NCI-H1694 (cell line): ENCODE data around the gene DSTN.

ENCODE experiments used
- DNase-seq: peaks from one replicate; lab custom pipeline; 2025; lab: John Stamatoyannopoulos, UW

The DSTN gene

DNA sequence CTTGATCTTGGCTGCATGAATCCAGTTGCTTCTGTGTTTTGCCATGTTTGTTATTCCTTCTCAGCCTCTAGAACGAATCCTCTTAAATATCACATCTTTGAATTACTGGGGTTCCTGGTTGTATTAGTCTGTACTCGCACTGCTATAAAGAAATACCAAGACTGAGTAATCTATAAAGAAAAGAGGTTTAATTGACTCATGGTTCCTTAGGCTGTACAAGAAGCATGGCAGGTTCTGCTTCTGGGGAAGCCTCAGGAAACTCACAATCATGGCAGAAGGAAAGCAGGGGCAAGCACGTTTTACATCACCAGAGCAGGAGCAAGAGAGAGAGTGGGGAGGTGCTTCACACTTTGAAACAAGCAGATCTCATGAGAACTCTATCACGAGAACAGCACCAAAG is 20.7 kb upstream of the DSTN start:
- DNase-seq, result no peak

DNA sequence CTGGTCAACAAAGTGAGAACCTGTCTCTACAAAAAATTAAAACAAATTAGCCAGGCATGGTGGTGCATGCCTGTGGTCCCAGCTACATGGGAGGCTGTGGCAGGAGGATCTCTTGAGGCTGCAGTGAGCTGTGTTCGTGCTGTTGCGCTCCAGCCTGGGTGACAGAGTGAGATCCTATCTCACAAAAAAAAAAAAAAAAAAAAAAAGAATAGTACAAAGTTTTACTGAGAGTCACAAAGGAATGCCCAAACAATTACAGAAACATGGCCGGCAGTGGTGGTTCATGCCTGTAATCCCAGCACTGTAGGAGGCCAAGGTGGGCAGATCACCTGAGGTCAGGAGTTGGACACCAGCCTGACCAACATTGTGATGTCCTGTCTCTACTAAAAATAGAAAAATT is 14.8 kb upstream of the DSTN start:
- no peak for DNase-seq

DNA sequence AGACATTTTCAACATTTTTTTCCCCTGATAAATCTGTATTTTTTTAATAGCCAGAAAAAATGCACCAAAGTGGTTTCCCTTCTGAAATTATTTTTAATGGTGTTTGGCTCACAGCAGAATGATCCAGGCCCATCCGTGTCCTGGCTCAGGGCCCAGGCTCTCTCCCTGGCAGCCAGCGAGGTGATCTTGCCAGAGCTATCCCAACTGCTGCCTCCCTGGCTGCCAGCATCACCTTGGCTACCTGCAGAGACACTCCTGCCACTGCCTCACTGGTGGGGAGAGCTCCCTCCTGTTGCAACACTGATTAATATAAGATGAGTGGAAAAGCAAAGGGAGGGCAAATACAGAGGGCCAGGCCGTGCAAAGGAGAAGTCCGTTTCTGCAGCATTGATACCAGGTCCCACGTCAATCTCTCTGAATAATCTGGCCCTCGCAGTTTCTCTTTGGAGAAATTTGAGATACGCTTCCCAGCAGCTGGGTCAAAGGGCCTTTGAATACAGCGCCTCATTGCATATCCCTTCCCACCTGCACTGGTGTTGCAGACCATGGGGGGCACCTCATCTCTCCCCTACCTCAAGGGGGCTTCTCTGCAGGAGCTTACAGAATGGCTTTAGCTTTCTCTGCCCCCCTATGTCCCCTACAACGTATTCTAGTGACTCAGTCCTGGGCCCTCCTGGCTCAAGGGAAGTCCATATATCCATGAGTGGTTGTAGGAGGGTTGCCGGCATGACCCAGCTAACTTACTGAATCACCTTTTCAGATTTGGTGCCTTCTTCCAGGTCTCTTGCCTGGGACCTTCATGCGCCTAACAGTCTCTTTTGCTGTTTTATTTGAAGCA is 12.8 kb upstream of the DSTN start:
- peak; percentile 72 for DNase-seq

DNA sequence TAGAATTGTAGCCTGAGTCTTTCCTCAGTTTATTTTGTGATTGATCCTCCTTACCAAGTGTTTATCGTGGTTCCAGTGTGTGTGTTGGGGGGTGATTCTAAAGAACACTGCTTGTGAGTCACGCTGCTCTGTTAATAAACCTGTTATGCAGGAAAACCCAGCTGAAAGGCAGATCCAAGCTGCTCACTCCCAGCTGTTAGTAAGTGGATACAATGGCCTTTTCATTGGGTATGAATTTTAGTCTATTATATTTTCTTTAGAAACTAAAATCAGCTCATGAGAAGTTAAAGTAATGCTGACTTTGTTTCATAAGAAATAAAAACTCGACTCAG is 12.2 kb upstream of the DSTN start:
- DNase-seq, result no peak

DNA sequence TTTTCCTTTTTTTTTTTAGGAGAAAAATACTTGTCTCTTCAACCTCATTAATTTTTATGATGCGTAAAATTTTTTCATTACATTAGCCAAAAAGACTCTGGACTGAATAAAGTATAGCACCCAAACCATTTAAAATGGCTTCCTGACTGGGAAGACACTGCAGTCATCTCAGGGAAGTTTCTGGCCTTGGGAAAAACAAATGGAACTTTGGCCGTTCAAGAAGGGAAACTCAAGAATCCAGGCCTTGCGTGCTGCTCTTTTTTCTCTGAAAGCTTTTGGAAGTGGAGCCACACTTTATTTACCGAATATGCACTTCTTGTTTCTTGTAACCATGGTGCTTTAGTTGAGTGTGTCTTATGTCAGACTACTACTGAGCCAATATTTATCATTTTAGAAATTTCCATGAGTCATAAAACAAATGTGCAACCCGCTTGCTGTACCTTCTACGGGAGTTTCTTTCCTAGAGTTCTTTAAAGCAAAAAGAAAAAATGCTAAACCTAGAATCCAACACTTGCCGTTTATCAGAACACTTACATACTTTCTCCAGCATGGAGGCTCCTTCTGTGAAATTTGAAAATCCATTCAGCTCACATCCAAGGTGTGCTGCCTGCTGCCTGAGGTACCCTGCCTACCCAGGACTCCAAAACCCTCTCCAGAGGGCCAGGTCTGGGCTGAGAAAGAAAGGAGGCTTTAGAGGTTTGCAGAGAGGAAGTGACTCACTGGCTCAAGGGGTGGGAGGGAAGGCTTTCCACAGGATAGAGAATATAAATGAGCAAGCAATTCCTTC is 11.5 kb upstream of the DSTN start:
- DNase-seq, result no peak

DNA sequence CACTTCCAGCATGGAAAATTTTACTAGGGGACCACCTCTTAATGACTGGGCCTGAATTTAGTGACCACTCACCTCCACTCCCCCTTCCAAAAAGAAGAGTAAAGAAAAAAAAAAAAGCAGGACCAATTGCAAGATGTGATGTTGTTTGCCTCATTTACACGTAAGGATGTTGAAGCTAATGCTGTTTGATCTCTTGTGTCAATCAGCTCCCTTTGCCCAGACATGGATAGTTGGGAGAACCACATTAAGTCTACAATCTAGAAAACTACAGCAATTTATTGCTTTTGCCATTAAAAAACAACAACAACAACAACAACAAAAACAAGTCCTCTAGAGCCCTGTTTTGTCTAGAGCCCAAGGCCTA is 11.0 kb upstream of the DSTN start:
- no peak for DNase-seq

DNA sequence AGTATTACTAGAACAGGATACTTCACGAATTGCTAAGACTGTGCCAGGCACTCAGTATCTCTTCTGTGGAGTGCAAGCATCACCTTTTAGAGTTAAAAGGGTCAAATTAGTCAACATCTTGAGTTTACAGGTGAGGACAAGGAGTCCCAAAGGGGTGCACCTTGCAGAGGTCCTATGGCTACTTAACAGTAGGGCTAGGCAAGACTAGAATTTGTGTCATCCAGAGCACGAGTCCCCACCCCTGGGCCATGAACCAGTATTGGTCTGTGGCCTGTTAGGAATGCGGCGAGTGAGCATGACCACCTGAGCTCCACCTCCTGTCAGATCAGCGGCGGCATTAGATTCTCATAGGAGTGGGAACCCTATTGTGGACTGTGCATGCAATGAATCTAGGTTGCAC is 10.5 kb upstream of the DSTN start:
- DNase-seq, result no peak

DNA sequence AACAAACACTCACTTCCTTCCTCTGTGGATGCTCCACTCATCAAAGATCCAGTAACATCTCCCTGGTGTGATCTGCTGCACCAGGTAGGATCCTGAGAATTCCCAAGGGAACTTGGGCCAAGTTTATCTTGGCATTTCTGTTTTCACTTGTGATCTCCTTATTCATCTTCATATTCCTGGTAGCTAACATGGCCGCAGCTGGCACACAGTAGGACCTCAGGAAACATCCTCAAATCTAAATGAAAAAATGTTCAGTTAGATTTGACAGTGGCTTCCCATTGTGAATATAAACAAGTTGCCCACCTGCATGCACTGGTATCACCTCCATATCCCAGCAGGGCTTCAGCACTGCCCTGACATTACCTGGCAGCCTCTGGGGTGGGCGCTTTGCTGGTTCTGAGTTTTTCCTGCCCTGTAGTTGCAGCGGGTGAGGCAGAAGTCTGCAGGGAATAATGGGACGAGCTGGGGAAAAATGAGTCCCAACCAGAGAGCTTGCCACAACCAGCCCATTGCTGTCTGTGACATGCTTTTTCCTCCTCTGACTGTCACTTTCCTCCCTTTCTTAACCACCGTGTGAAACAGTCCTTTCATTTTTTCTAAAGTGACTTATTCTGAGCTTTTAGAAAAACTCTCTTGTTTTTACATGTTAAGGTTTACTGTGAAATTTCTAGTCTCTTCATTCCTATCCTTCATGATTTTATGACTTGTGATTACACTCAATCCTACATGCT is 9.4 kb upstream of the DSTN start:
- DNase-seq, result no peak

DNA sequence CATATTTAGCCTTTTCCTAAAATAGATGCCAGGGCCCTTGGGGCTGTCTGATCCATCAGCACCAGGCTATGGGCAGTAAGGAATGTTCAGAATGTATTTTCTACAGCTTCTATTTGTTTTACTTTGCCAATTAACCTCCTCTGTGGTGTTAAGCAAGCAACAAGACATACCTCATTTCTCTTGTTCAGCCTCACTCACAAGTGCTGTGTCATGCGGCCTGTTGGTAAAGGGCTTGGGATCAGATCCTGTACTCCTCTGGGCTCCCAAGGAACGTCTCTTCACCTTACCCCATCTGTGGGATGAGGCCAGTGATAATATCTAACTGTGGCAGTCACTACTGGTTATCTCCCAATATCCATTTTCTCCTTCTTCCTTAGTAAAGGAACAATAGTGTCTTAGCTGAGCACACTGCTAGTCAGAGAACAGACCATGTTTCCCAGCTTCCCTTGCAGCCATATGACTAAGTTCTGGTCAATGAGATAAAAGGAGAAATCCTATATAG is 7.0 kb upstream of the DSTN start:
- DNase-seq, result no peak

DNA sequence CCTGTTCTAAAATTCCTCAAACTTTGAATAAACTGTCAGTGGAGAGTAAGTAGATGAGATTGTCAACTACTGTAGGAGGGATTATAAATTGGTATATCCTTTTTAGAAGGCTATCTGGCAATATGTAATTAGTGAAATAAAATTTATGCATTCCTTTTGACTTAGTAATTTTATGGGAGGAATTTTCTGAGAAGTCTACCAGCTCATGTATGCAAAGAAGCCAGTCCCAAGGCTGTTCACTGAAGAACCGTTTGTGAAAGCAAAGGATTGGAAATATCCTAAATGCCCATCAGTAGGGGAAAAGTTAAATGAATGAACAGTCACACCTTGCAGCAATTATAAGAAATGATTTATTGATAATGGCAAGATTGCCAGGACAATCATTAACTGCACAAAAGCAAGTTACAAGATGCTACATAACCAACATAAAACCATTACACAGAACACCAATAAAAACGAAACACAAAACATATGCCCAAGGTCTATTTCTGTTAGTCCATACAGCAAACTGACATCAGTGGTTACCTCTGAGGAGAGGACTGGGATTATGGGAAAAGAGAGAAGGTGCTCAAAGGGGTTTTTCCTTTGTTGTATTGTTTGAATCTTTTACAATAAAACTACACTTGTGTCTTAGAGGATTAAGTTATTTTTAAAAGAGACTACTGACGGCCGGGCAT is 4.6 kb upstream of the DSTN start:
- no peak for DNase-seq

DNA sequence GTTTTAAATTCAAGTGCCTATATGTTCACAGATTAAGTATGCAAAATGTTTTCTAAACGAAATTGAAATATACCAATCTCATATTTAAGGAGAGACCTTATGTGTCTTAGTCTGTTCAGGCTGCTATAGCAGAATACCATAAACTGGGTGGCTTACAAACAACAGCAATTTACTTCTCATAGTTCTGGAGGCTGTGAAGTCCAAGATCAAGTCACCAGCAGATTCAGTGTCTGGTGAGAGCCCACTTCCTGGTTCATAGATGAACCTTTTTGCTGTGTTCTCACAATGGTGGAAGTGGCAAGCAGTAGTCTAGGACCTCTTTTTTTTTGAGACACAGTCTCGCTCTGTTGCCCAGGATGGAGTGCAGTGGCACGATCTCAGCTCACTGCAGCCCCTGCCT is 3.5 kb upstream of the DSTN start:
- no peak for DNase-seq

DNA sequence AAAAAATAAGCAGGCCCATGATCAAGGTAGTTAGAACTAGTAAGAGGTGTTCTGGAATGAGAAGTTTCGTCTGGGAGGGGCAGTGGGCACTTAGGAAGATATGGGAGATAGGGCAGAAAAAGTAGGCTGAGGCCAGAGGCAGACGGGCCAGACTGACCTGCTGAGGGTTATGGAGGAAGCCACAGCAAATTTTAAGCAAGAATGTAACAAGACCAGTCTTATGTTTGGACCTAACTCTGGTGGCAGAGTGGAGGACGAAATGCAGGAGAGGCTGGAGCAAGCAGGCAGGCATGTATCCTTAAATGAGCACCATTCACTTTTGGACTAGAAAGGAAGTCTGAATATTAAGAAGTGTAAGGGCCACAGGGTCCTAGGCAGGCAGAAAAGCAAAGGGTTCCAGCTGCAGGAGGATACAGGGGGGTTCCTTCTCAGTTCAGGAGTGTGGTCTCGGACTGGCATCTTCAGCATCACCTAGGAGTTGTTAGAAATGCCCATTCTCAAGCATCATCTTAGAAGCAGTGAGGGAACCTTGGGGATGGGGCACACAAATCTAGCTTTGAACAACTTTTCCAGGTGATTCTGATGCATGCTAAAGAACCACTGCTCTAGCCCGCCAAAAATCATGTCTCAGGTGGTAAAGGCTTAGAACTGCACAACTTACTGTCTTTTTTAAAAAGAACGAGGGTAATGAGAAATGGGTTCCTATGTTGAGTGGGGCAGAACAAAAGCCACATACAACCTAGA is 1.7 kb upstream of the DSTN start:
- no peak for DNase-seq

DNA sequence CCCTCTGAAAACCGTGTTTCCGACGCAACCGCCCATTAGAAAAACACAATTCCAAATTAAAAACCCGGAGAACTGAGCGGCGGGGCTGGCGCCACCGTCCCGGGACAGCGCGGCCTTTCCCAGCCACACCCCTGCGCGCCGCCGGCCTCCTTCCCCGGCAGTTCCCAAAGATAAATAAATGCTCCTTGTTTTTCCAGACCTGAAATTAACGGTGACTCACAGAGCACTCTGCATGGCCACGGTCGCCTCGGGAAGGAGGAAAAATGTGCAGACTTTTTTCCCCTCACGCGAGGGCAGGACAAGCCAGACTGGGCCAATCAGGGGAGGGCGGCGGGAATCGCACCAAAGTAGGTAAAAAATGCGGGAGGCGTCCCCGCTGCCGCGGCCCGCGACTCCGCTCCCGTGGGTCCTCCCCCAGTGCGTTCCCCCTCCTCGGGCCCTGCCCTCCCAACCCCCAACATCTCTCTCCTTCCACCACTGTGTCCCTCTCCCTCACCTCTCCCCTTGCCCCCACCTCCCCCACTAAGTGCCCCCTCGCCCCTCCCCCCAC is 828 bp upstream of the DSTN start:
- DNase-seq, result no peak

DNA sequence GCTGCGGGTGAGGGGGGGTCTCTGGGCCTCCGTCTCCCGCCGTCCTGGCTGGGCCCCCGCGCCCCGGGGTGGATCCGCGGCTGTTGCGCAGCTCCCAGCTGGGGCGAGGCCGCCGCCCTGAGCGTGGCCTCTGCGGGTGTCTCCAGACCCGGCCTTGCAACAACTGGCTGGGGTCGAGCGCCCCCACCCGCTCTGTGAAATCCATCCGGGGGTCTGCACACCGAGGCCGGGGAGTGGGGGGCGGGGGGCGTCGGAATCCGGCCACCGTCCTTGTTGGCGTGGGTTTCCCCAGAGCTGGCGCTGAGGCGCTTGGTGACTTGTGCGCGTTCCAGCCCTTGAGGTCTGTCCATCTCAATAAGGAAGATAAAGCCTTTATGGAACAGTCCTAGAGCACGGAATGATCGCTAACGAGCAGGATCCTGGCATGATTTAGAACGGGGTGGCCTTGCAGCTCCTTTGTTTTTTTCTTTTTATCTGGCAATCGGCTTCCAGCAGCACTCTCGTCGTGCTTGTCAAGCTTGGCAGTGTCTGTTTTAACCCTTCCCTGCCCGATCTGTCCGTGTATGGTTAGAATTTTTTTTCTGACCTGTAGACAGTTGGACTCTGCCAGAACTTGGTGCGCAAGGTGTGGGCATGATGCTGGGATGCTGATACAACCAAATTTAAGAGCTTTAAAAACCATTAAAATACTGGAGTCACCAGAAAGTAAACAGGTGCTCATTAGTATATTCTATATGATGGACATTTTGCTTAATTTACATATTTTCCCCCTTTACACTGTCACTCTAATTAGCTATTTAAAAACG is 675 bp downstream of the DSTN start:
- peak; percentile 22 for DNase-seq

DNA sequence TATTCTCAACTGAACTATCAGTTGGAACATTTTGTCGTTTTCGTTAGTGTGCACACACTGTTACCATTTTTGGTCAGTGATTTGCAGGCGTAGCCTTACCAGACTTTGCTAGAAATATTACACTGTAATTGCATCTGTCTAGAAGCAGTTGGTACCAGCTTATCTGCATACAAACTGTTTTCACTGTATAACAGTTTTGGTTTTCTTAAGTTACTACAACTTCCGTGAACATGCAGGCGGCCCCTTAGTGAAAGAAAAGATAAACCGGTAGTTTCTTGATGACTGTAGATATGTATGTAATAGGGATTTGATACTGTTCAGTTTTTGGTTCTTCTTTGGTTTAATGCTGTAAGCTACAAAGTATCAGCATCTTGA is 1.3 kb downstream of the DSTN start:
- no peak for DNase-seq

DNA sequence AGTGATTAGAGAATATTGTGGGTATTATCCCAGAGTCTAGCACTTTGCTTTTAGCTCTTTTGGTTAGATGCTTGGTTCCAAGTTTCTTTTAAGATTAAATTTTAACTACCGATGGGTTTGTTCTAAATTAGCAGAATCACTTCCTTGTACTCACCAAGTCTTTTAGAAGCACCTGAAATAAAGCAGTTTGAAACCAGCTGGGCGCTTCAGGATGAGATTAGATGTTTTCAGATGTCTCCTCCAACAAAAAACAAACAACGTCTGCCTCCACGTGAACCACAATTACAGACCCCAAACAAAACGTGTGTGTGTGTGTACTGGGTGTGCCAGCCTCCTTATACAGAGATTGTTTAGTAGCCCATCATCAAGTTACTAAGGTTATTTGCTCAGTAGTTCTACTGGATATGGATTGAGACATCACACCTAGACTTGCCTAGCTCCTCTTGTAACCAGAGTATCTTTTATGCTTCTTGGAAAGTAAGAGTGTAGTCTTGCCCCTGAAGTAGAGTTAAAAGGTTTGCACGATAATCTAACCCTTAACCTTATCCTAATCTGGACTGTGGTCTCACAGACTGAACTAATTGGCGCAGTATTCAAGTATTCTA is 2.3 kb downstream of the DSTN start:
- no peak for DNase-seq

DNA sequence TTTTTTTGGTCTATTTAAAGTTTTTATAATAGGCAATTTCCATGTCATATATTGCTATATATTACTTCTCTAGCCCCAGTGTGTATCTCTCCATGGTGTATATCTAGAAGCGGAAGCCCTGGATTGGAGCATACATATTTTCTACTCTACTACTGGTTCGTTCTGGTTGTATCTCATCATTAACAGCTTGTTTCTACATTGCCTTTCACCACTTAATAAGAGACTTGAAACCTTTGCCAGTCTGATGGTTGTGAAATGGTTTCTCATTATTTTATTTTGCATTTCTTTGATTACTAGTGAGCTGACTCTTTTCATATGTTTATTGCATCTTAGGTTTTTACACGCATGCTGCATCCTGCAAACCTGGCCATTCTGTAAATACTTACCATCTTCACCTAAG is 3.6 kb downstream of the DSTN start:
- no peak for DNase-seq

DNA sequence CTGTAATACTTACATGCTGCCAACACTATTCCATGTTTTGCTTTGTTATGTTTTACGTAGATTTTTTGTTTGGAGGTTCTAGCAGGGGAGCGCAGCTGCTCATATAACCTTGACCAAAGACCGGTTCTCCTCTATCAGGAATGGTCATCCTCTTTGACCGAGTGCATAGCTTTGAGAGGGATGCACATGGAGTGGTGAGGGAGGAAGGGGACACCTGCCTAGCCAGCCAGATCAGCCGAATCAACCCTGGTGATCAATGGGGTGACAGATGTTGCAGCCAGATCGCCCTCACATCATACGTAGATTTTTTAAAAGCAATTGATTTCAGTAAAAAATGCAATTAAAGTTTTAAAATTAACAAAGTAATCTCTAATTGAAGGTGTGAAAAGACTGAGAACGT is 6.3 kb downstream of the DSTN start:
- no peak for DNase-seq

DNA sequence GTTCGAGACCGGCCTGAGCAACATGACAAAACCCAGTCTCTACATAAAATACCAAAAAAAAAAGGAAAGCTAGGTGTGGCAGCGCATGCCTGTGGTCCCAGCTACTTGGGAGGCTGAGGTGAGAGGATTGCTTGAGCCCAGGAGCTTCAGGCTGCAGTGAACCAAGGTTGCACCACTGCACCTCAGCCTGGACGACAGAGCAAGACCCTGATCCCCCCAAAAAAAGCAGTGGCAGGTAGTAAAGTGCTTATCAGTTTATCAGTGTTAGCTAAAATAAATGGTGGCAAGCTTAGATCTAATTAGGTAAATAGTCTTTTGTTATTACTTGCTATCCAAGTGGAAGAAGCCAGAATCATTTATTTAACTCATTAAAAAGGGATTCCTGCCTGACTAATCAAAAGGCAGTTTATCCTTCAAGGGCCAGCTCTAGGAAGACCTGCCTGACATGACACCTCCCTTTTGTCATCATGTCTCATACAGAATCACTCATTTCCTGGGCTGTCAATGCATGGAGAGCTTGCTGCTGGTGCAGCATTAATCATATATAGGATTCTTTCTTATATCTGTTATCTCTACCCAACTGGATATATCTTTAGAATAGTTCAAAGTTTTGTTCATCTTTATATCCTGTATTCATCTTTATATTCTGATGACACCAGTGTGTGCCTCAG is 9.6 kb downstream of the DSTN start:
- no peak for DNase-seq

DNA sequence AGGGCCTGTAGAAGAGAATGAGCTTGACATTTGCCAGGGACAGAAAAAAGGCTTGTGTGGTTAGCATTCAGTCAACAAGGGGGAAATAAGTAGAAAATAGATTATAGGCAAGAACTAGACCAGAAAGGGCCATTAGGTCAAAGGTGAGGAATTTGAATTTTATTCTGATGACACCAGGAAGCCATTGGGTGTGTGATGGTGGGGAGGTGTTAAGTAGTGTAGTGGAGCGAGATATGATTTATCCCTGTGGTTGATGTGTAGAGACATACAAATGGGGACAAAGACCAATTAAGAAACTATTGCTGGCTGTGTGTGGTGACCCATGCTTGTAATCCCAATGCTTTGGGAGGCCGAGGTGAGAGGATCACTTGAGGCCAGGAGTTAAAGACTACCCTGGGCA is 11.0 kb downstream of the DSTN start:
- DNase-seq, result no peak
